Measurements from ENCODE around the gene CLNK. TPM values are rescaled to one million over a fixed set of nuclear protein-coding genes. Genes with fewer than 3 reads are reported as not detected.
A peak's percentile ranks its signal among the peaks of the same experiment; 100 is the strongest.

The CLNK gene
- polyA plus RNA-seq, 2 of the 4 experiments (the other 2 are of a cell fraction), result not detected

DNA sequence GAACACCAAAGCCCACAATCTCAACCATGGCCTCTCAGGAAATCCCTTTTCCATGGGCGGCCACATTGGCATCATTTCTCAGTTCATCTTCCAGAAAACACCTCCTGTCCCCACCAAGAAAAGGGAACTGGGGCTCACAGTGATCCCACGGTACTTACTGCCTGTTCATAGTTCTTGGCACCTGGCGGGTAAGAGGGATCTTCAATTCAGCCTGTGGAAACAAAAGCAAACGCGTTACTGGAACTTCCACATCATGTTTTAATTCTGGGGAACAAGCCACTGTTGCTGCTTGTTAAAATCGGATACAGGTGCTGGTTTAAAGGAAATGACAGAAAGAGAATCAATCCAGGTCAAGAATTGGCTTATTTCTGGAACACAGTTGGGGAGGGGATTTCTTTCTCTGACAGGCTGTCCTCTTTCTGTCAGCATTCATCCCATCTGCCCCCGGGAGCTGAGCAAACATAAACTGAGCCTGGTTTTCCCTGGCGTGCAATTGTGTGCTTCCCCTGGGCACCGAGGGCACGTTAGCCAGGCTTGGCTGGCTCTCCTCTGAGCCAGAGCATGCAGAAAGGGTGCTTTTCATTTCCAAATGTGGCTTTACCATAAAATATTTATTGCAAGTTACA, 16.8 kb downstream of the CLNK start (continued):
- no peak for TF ChIP-seq E2F6 (IDR thresholded peaks at IDR 0.05; ENCODE audit: borderline replicate concordance, low read depth)
- TF ChIP-seq FOSL2 (IDR thresholded peaks at IDR 0.05), result no peak
- no peak for TF ChIP-seq FOSL2 (CRISPR knock-in tag; IDR thresholded peaks at IDR 0.05)
- TF ChIP-seq CEBPB (IDR thresholded peaks at IDR 0.05), result no peak
- no peak for TF ChIP-seq USF2 (IDR thresholded peaks at IDR 0.05)
- TF ChIP-seq CBX8 (IDR thresholded peaks at IDR 0.05), result no peak
- TF ChIP-seq JUN (IDR thresholded peaks at IDR 0.05), result no peak
- TF ChIP-seq RCOR1 (IDR thresholded peaks at IDR 0.05; ENCODE audit: low read depth, low read length), result no peak
- no peak for TF ChIP-seq HOXA7 (CRISPR knock-in tag; IDR thresholded peaks at IDR 0.05)
- TF ChIP-seq CBX2 (IDR thresholded peaks at IDR 0.05; ENCODE audit: borderline replicate concordance, low read depth), result no peak
- no peak for TF ChIP-seq RNF2 (IDR thresholded peaks at IDR 0.05; ENCODE audit: borderline replicate concordance, low read depth)

DNA sequence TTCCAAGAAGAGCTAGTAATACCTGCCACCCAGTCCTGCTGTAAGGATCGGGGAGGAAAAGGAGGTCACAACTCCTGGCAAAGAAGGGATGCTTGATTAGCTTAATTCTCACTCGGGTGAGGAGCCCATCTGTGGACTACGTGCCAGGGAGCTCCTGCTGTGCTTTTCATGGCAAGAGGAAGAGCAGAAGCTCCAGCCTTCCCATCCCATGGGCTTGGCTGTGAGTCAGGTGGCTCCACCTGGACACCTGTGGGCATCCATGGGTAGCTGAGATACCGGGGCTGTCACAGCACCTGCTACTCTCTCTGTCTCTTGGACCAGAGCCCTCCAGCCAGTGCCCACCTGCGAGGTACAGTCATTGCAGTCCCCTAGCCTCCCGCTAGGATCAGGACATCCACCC, 18.0 kb downstream of the CLNK start:
- no peak for TF ChIP-seq JUNB (IDR thresholded peaks at IDR 0.05)
- TF ChIP-seq RAD21 (conservative IDR thresholded peaks at IDR 0.05 in 1 of 2, IDR thresholded peaks at IDR 0.05 in 1 of 2), result no peak
- no peak for TF ChIP-seq CHD2 (IDR thresholded peaks at IDR 0.05; ENCODE audit: low read length, partially characterized antibody)
- no peak for TF ChIP-seq NFE2L2 (conservative IDR thresholded peaks at IDR 0.05; ENCODE audit: low read length)
- no peak for TF ChIP-seq FOSB (CRISPR knock-in tag; IDR thresholded peaks at IDR 0.05)
- TF ChIP-seq HOXA7 (CRISPR knock-in tag; IDR thresholded peaks at IDR 0.05), result no peak
- no peak for TF ChIP-seq PHF8 (IDR thresholded peaks at IDR 0.05; ENCODE audit: borderline replicate concordance, low read depth)
- no peak for TF ChIP-seq ELK1 (IDR thresholded peaks at IDR 0.05; ENCODE audit: low read depth, low read length)
- TF ChIP-seq HES2 (IDR thresholded peaks at IDR 0.05), result no peak
- no peak for TF ChIP-seq RCOR1 (IDR thresholded peaks at IDR 0.05; ENCODE audit: low read depth, low read length)
- TF ChIP-seq HOXB13 (CRISPR knock-in tag; IDR thresholded peaks at IDR 0.05; ENCODE audit: low read depth), result no peak
- no peak for TF ChIP-seq POLR2A (IDR thresholded peaks at IDR 0.05; ENCODE audit: low read length)
- no peak for TF ChIP-seq SMC3 (IDR thresholded peaks at IDR 0.05)
- no peak overlapping the region for H3K27ac ChIP-seq
- H3K4me2 ChIP-seq, result no peak overlapping the region
- WGBS (ENCODE audit: missing lambda C conversion rate), result 18% methylated on average over 3 of the region's 6 CpGs
- H3K4me3 ChIP-seq, result no peak overlapping the region
- CTCF ChIA-PET, result no interaction called here
- no peak for DNase-seq (ENCODE audit: low read depth in 1 of 2, low spot score in 1 of 2)
- no peak for ATAC-seq
- H3K9me3 ChIP-seq, result no peaks in the 10 kb centered on the region
- no peaks in the 10 kb centered on the region for H3K4me1 ChIP-seq
- FAIRE-seq, result no peak
- POLR2A ChIA-PET, result no interaction called here

GRCh38 chr4:10664408-10664807, 20.2 kb downstream of the CLNK start:
- FAIRE-seq, result no peak
- Histone ChIP-seq H3K27ac (no peak overlapping the region), H3K9me3 (no peaks in the 10 kb centered on the region), H3K4me2 (no peak overlapping the region), H3K4me1 (no peaks in the 10 kb centered on the region), H3K4me3 (no peak overlapping the region)
- peak in 1 of 2 experiments; percentile 0 for DNase-seq (ENCODE audit: low read depth in 1 of 2, low spot score in 1 of 2)
- TF ChIP-seq ZNF302 (CRISPR knock-in tag; IDR thresholded peaks at IDR 0.05) (no peak), BHLHE40 (IDR thresholded peaks at IDR 0.05; ENCODE audit: low read depth, low read length) (no peak), HDAC2 (IDR thresholded peaks at IDR 0.05) (no peak), FOXS1 (CRISPR knock-in tag; IDR thresholded peaks at IDR 0.05) (no peak), CHD2 (IDR thresholded peaks at IDR 0.05; ENCODE audit: low read length, partially characterized antibody) (no peak), CTCF (IDR thresholded peaks at IDR 0.05) (no peak), JUN (IDR thresholded peaks at IDR 0.05) (no peak), ZFP36 (IDR thresholded peaks at IDR 0.05; ENCODE audit: borderline replicate concordance, partially characterized antibody) (no peak), HOXB13 (CRISPR knock-in tag; IDR thresholded peaks at IDR 0.05; ENCODE audit: low read depth) (no peak), KDM1A (IDR thresholded peaks at IDR 0.05; ENCODE audit: low read depth) (no peak), EHF (CRISPR knock-in tag; IDR thresholded peaks at IDR 0.05) (no peak), TP53 (CRISPR knock-in tag; IDR thresholded peaks at IDR 0.05) (no peak), KDM5A (IDR thresholded peaks at IDR 0.05) (no peak), RNF2 (IDR thresholded peaks at IDR 0.05; ENCODE audit: borderline replicate concordance, low read depth) (no peak), HOXA7 (CRISPR knock-in tag; IDR thresholded peaks at IDR 0.05) (no peak), PHF8 (IDR thresholded peaks at IDR 0.05; ENCODE audit: borderline replicate concordance, low read depth) (no peak)
- WGBS (ENCODE audit: missing lambda C conversion rate), result 0% methylated on average over 5 of the region's 5 CpGs
- POLR2A ChIA-PET, result no interaction called here
- ATAC-seq, result no peak
- CTCF ChIA-PET, result no interaction called here
